K562 (cell line): Measurements from ENCODE around the gene PRR29. TPM values are rescaled to one million over a fixed set of nuclear protein-coding genes. Genes with fewer than 3 reads are reported as not detected.

Experiments used
- ATF7 ChIP-seq: fragments of 450-650 bp; IDR thresholded peaks from 2 replicates; pipeline ENCODE4 v1.7.1; 2014; ENCODE audit warnings: mild to moderate bottlenecking, moderate library complexity
- FOXJ2 ChIP-seq: fragments of 200-800 bp; sonication (Bioruptor generic); IDR thresholded peaks from 2 replicates; pipeline ENCODE4 v1.6.1; 2016; ENCODE audit warnings: missing genetic modification characterization, missing compliant biosample characterization
- HDAC6 ChIP-seq: IDR thresholded peaks from 2 replicates; pipeline ENCODE4 v1.6.1; 2012; ENCODE audit warnings: low read depth, mild to moderate bottlenecking, control low read depth, inconsistent platforms, low read length, moderate library complexity
- HMGN3 ChIP-seq: IDR thresholded peaks from 2 replicates; pipeline ENCODE4 v1.6.1; 2011; ENCODE audit warnings: borderline replicate concordance, low read depth, mild to moderate bottlenecking, mixed read lengths, low read length; ENCODE audit not compliant: insufficient read length; ENCODE audit errors: extremely low read depth
- KDM5B ChIP-seq: fragments of 200-600 bp; sonication (generic); IDR thresholded peaks from 2 replicates; pipeline ENCODE4 v1.6.1; 2012; ENCODE audit warnings: low read depth, mild to moderate bottlenecking, moderate library complexity, low read length, control low read depth, inconsistent platforms; ENCODE audit not compliant: insufficient replicate concordance
- KLF13 ChIP-seq: fragments of 450-650 bp; IDR thresholded peaks from 2 replicates; pipeline ENCODE4 v1.6.1; 2016; ENCODE audit warnings: missing genetic modification characterization, low read depth, mild to moderate bottlenecking, missing compliant biosample characterization, moderate library complexity, borderline replicate concordance
- MIER1 ChIP-seq: fragments of 450-650 bp; IDR thresholded peaks from 2 replicates; pipeline ENCODE4 v1.6.1; 2016; ENCODE audit warnings: antibody characterized with exemption, mild to moderate bottlenecking, low read depth
- MYBL2 ChIP-seq, 2 experiments: fragments of 450-650 bp in 1 of 2; sonication (generic) in 1 of 2; formaldehyde crosslinking in 1 of 2; IDR thresholded peaks; 2 replicates each; pipeline versions ENCODE4 v1.6.1 to v1.8.1; 2017 to 2022; ENCODE audit warnings: borderline replicate concordance in 1 of 2, inconsistent platforms in 1 of 2, low read depth in 1 of 2, mild to moderate bottlenecking in 1 of 2, missing genetic modification reagents in 1 of 2, moderate library complexity in 1 of 2
- NCOA2 ChIP-seq, 2 experiments: fragments of 450-650 bp; IDR thresholded peaks; 2 replicates each; pipeline ENCODE4 v1.6.1; 2018; ENCODE audit warnings: mild to moderate bottlenecking in 2 of 2, moderate library complexity in 1 of 2; ENCODE audit not compliant: partially characterized antibody in 2 of 2
- NELFE ChIP-seq: IDR thresholded peaks from 2 replicates; pipeline ENCODE4 v1.6.1; 2011; ENCODE audit warnings: mild to moderate bottlenecking; ENCODE audit not compliant: insufficient read depth, insufficient read length
- PRPF4 ChIP-seq: fragments of 200-400 bp; formaldehyde crosslinking; IDR thresholded peaks from one replicate; pipeline ENCODE4 v1.6.1; 2017; ENCODE audit warnings: low read length, low read depth, mild to moderate bottlenecking; ENCODE audit not compliant: insufficient read depth, poor library complexity, severe bottlenecking
- SAFB ChIP-seq: fragments of 200-400 bp; formaldehyde crosslinking; IDR thresholded peaks from 2 replicates; pipeline ENCODE4 v1.6.1; 2017; ENCODE audit warnings: low read depth, low read length, borderline replicate concordance
- SAFB2 ChIP-seq: fragments of 200-400 bp; formaldehyde crosslinking; IDR thresholded peaks from 2 replicates; pipeline ENCODE4 v1.6.1; 2018; ENCODE audit warnings: borderline replicate concordance, low read length, low read depth, moderate library complexity; ENCODE audit not compliant: severe bottlenecking
- SIN3A ChIP-seq, 2 experiments: fragments of 150-350 bp in 1 of 2; IDR thresholded peaks; 2 replicates each; pipeline ENCODE4 v1.6.1; 2011 to 2016; ENCODE audit warnings: borderline replicate concordance in 2 of 2, low read depth in 2 of 2, low read length in 2 of 2, mild to moderate bottlenecking in 2 of 2, moderate library complexity in 2 of 2; ENCODE audit not compliant: control insufficient read depth in 1 of 2
- TARDBP ChIP-seq: fragments of 450-650 bp; IDR thresholded peaks from 2 replicates; pipeline ENCODE4 v1.6.1; 2016
- TCF7L2 ChIP-seq: fragments of 150-350 bp; IDR thresholded peaks from 2 replicates; pipeline ENCODE4 v1.6.1; 2016; ENCODE audit warnings: low read depth, mild to moderate bottlenecking, low read length, moderate library complexity
- ZC3H4 ChIP-seq: sonication (generic); formaldehyde crosslinking; IDR thresholded peaks from 2 replicates; pipeline ENCODE4 v1.9.0; 2021; ENCODE audit warnings: missing genetic modification reagents, borderline replicate concordance
- ZFX ChIP-seq: sonication (generic); formaldehyde crosslinking; IDR thresholded peaks from 2 replicates; pipeline ENCODE4 v1.8.0; 2022; ENCODE audit warnings: mild to moderate bottlenecking, missing genetic modification reagents, moderate library complexity
- ZNF23 ChIP-seq: fragments of 250-450 bp; sonication (Bioruptor Pico); IDR thresholded peaks from 2 replicates; pipeline ENCODE4 v1.4.0; 2020; ENCODE audit warnings: mild to moderate bottlenecking
- ZNF445 ChIP-seq: fragments of 250-450 bp; sonication (Bioruptor Pico); IDR thresholded peaks from 2 replicates; pipeline ENCODE4 v1.4.0; 2020; ENCODE audit warnings: low read depth, mild to moderate bottlenecking, moderate library complexity
- ZNF717 ChIP-seq: fragments of 250-450 bp; sonication (Bioruptor Pico); IDR thresholded peaks from 2 replicates; pipeline ENCODE4 v1.5.0; 2021
- ZNF764 ChIP-seq: fragments of 250-450 bp; sonication (Bioruptor Pico); IDR thresholded peaks from 2 replicates; pipeline ENCODE4 v1.4.0; 2020; ENCODE audit warnings: low read depth, mild to moderate bottlenecking, moderate library complexity
- ZZZ3 ChIP-seq: fragments of 450-650 bp; IDR thresholded peaks from 2 replicates; pipeline ENCODE4 v1.6.1; 2016; ENCODE audit warnings: antibody characterized with exemption, mild to moderate bottlenecking, moderate library complexity
- polyA plus RNA-seq, 8 experiments: library from polyadenylated mRNA; depleted of rRNA in 4 of 8; stranded (reverse) in 5 of 8; unstranded in 3 of 8; fragments of >200 nt; fragmentation: Nextera tagmentation in 2 of 8; fragmentation: Illumina TruSeq in 1 of 8; extraction: Ambion mirVana in 2 of 8; extraction: Trizol in 1 of 8; gene quantifications; 2 replicates each; pipeline versions ENCODE4 v1.2.1 to v1.2.3, GENCODE V29; 2011 to 2014; ENCODE audit warnings: inconsistent platforms in 1 of 8, missing spikeins in 1 of 8
- total RNA-seq, 7 experiments: library from RNA; depleted of rRNA in 6 of 7; stranded (reverse); fragments of >200 nt in 6 of 7; fragmentation: Illumina TruSeq in 2 of 7; extraction: Trizol in 2 of 7; gene quantifications; 2 replicates each; pipeline versions ENCODE4 v1.2.1 to v1.2.3, GENCODE V29; 2011 to 2021; ENCODE audit warnings: low replicate concordance in 1 of 7
- TF ChIP-seq, protein P1 (sequence below): IDR thresholded peaks from 2 replicates; pipeline ENCODE4 v1.6.1; 2011; ENCODE audit warnings: borderline replicate concordance, low read depth, mild to moderate bottlenecking, moderate library complexity, low read length; ENCODE audit not compliant: insufficient read depth, poor library complexity, severe bottlenecking
- TF ChIP-seq, protein P2 (sequence below): sonication (generic); IDR thresholded peaks from 2 replicates; pipeline ENCODE4 v1.6.1; 2016

PRR29 gene
- total and polyA plus RNA-seq, 9 of the 15 experiments (the other 6 are each of a cell fraction or from before 2014, with no cell fraction given) = 0.08 to 0.58 (median 0.15) TPM; not detected in 5

DNA sequence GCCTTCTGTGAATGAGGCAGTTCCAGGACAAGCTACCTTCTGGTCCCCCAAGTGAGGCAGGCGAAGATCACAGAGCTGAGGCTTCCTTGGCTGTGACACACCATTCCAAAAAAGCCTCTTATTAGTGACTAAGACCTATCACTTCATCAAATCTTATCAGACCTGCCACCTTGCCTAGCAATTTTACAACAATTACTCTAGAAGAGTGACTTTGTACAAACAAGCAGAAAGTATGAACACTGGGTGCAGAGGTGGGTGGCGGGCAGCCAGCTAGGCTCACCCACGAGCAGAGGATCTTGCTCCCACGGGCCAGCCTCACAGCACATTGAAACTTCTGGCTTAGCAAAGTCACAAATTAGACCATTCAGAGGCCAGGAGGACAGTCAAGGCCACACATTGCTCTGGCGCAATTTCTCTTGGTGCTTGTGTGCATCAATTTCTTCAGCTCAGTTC lies 24.5 kb downstream of the PRR29 start (continued):
- TF ChIP-seq HDAC6 = no peak
- no peak for TF ChIP-seq TCF7L2
- no peak for TF ChIP-seq ZC3H4
- no peak for TF ChIP-seq MYBL2 (IDR thresholded peaks at IDR 0.05; ENCODE audit: low read depth)
- no peak for TF ChIP-seq MYBL2 (CRISPR knock-in tag; IDR thresholded peaks at IDR 0.05; ENCODE audit: borderline replicate concordance)
- TF ChIP-seq SAFB2 = no peak
- TF ChIP-seq NCOA2 (IDR thresholded peaks at IDR 0.05; ENCODE audit: partially characterized antibody in 2 of 2) = no peak
- no peak for TF ChIP-seq ZZZ3
- no peak for TF ChIP-seq NELFE
- peak; percentile 64; the same call in 1 of the 2 replicates for TF ChIP-seq ATF7
- no peak for TF ChIP-seq ZNF23 (CRISPR knock-in tag)
- TF ChIP-seq HMGN3 = no peak
- TF ChIP-seq, protein P1, sequence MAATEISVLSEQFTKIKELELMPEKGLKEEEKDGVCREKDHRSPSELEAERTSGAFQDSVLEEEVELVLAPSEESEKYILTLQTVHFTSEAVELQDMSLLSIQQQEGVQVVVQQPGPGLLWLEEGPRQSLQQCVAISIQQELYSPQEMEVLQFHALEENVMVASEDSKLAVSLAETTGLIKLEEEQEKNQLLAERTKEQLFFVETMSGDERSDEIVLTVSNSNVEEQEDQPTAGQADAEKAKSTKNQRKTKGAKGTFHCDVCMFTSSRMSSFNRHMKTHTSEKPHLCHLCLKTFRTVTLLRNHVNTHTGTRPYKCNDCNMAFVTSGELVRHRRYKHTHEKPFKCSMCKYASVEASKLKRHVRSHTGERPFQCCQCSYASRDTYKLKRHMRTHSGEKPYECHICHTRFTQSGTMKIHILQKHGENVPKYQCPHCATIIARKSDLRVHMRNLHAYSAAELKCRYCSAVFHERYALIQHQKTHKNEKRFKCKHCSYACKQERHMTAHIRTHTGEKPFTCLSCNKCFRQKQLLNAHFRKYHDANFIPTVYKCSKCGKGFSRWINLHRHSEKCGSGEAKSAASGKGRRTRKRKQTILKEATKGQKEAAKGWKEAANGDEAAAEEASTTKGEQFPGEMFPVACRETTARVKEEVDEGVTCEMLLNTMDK = no peak
- TF ChIP-seq SAFB = no peak
- TF ChIP-seq ZNF717 = no peak
- TF ChIP-seq FOXJ2 (tag) = no peak
- no peak for TF ChIP-seq KLF13
- no peak for TF ChIP-seq ZFX
- TF ChIP-seq KDM5B = no peak
- TF ChIP-seq ZNF445 (CRISPR knock-in tag) = no peak
- no peak for TF ChIP-seq SIN3A (IDR thresholded peaks at IDR 0.05; ENCODE audit: borderline replicate concordance in 2 of 2, control insufficient read depth in 1 of 2, low read depth in 2 of 2, low read length in 2 of 2)
- TF ChIP-seq TARDBP = no peak
- TF ChIP-seq PRPF4 = no peak
- no peak for TF ChIP-seq MIER1
- TF ChIP-seq ZNF764 (CRISPR knock-in tag) = no peak
- TF ChIP-seq, protein P2, sequence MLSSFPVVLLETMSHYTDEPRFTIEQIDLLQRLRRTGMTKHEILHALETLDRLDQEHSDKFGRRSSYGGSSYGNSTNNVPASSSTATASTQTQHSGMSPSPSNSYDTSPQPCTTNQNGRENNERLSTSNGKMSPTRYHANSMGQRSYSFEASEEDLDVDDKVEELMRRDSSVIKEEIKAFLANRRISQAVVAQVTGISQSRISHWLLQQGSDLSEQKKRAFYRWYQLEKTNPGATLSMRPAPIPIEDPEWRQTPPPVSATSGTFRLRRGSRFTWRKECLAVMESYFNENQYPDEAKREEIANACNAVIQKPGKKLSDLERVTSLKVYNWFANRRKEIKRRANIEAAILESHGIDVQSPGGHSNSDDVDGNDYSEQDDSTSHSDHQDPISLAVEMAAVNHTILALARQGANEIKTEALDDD = no peak
